GM19035 (cell line): ENCODE data around the gene ADSL.
A peak's percentile ranks its signal among the peaks of the same experiment; 100 is the strongest.

Experiments used
- ATAC-seq: cut with Tn5 transposase; IDR thresholded peaks from one replicate; pipeline ENCODE4 v1.9.1; 2021; ENCODE audit not compliant: unreplicated experiment

Gene ADSL

DNA sequence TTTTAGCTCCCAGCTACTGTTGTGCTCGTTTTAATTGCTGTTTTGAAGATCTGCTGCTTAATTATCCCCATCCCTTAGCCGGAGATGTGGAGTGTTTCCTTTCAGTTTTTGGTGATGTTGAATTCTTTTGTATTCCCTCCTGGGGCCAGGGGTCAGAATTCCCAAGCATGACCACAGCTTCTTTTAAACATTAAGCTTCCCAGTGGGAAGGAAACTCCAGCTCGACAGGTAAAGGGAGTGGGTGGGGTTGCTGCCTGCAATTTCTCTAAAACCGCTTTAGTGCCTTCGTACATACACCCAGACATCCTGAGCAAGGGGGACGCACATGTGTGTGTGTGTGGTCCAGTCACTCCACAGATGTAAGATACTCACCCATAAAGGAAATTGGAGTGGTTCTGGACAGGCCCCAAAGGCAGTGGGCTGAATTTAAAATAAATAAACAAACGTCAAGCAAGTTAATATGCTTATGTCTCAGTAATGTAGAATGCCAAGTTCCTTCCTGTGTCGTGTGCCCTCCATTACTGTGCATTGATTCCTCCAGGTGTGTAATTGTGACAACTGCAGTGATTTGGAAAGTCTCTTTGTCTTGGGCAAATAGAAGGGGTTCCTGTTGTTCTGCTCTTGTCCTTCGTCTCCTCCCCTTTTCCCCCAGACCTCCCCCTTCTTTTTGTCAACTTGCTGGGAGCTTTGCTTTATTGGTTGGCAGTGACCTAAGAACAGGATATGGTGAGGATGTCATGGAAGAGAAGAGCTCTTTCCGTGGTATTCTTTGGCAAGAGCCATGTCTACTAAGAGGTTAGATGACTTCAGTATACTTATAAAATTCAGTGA is 19.2 kb upstream of the ADSL start:
- no peak for ATAC-seq

DNA sequence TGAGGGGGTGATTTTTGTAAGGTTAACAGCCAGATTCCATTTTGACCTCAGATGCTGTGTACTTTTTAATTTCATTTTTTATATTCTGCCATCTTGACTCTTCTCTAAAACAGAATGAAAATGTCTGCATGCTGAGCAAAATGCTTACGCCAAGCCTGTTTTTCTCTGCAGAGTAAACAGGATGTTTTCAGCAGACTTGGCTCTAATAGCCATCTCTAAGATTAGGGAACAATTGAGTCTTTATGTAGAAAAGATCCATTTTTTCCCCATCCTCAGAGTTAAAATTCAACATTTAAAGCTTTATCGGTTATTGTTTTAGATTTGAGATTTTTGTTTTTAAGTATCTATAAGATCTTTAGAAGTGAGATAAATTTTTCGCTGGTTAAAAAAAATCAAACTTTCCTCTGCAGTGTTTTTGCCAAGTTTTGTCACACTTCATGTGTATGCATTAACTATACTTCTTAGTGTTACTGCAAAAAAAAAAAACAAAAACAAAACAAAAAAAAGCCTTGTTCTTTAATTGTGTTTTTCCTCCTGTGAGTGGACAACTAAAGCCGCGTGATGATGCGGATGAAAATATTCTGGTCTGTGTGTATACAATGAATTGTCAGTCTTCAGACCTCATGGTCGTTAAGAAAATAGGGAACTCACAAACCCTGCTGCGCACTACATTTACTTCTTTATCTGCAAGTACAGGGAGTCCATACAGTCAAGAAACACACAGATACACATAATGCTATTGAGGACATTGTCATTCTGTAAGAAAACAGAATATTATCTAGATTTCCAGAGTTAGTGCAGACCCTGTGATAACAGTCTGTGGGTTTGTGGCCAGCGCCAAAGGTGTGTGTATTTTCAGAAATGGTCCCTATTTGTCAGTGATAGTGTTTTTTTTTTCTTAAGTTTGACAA is 17.5 kb upstream of the ADSL start:
- no peak for ATAC-seq

DNA sequence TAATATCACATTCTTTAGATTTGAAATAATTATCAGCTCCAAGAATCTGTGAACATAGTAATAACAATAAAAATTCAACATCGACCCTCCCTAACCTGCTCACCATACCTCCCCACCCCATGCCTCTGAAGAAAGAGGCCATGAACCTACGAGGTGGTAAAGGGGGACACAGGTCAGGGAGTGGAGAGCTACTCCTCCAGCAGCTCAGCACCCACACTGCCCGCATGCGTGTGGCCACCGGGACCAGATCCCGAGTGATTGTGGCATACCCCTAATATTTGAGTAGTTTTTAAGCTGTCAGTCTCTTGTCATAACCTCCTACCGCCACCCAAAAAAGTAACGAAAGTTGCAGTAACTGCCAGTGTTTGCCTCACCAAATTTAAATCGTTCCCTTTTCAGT is 16.8 kb upstream of the ADSL start:
- ATAC-seq = no peak

DNA sequence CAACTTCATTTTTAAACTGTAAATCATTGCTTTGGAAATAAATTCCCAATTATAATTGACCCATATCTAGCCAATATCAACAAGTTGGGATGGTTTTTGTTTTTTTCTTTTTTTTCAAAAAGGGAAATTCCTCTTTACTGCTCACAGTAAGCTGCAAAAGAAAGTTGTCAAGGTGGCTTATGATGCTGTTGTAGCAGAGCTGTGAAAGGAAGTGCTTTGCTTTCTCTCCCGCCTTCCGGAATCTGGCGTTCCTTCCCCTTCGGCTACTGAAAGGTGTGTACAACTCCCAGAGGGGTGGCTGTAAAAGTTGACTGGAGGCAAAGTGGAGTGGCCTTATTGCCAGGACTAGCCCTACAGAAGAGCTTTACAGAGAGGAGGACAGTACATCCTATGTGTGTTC is 16.2 kb upstream of the ADSL start:
- ATAC-seq = no peak

DNA sequence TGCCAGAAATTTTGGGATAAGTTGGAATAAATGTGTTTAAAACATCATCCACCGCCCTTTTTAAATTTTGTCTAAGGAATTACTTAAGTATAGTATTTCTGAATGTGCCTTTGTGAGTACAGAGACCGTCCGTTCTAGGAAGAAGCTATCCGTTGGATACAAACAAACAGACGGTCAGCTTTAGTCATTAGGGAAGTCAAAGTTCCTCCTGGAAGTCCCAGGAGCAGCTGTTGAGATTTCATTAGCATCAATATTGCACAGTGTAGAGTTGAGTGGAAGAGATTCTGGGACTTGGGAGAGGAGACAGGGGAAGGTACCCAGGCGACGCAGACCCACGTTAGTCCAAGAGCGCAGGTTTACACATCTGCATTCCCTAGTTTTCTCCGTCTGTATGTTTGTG is 15.7 kb upstream of the ADSL start:
- ATAC-seq = no peak

DNA sequence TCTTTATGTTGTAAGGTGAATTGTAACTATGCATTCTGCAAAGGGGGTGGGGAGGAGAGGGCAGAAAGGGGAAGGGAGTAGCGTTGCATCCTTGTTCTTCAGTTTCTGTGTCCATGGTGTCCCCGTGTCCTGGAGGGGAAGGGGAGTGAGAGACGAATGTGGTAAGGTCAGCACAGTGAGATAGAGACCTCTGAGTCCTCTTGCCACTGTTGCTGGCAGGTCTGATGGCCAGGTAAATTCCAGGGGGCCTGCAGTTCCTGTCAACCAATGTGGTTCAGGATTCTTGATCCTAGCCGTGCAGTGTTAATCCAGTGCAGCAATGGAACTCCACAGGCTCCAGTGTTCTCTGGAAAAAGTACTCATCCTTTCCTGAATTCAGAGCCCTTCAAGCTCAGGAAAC is 14.6 kb upstream of the ADSL start:
- ATAC-seq = no peak

DNA sequence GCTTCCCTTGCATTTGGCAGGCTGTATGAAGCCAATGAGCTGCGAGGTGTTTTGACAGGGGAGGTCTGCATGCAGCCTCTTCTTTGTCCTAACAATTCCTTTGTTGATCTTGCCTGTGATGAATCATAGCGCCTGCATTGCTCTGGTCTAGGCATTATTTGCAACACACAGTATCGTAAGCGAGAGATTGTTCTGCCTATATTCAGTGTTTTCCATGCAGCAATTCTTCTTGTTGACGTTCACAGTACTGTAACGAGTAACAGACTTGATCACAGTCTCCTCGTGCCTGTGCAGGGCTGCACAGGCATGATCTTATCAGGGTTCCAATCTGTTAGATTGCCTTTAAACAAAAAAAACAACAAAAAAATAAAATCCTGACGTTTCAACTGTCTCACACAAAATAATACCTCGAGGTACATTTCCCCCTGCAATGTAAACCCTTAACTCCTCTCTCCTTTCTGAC is 13.9 kb upstream of the ADSL start:
- ATAC-seq = no peak

DNA sequence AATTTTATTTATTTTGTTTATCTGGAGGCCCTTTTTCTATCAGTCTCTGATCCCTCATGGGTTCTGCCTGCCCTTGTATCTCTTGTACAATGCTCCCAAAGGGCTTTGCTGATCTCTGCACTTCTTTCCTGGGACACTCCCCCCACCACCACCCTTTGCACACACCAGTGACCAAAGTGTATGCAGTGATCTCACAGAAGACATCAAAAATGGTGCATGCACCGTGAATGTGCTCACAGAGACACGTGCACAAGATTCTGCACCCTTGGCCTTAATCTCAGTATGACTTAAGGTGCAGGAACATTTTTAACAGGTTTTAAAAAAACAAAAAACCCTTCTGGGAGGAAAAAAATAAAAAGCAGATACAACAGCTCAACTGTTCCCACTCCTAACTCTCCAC is 12.2 kb upstream of the ADSL start:
- ATAC-seq = no peak

DNA sequence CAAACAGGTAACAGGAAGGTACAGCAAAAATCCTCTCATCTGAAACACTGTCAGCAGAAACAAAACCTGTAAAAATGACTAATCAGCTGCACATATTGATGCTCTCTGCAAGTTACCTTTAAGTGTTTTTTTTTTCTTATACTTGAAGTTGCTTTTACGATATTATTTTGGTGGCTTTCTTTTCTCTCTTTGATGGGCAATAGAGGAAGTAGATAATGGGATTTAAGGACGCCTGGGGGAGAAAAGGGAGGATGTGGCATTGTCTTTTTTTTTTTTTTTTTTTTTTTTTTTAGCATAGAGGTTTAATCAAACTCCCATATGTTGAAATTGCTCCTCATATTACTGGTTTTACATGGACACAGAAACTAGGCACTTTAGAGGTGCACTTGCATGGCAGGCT is 11.4 kb upstream of the ADSL start:
- no peak for ATAC-seq

DNA sequence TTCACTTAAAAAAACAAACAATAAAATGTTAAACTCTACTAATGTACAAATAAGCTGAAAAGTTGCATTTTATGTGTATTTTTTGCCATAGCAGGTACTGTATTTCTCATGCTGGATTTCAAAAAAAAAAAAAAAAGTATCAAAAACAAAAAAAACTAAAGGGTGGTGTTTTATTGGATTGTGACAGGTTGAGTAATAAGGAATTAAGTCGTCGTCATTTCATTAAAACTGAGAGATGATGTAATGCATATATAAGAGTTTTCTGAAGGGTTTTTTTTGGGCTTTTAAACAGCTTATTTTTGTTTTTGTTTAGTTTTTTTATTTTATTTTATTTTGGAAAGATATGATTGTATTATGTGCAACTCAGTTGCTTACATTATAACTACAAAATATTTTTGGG is 10.9 kb upstream of the ADSL start:
- ATAC-seq = no peak

DNA sequence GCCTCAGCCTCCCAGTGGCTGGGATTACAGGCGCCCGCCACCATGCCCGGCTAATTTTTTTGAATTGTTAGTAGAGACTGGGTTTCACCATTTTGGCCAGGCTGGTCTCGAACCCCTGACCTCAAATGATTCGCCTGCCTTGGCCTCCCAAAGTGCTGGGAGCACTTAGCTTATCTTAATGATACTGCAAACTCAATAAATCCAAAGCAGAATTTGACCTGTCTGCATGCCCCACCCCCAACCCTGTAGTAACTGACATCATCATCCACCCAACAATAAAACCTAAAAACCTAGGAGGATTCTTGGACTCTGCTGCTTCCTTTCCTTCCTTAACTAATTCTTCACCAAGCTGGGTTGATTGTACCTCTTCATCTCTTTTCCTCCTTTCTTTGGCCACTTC is 6.3 kb upstream of the ADSL start:
- ATAC-seq = no peak

DNA sequence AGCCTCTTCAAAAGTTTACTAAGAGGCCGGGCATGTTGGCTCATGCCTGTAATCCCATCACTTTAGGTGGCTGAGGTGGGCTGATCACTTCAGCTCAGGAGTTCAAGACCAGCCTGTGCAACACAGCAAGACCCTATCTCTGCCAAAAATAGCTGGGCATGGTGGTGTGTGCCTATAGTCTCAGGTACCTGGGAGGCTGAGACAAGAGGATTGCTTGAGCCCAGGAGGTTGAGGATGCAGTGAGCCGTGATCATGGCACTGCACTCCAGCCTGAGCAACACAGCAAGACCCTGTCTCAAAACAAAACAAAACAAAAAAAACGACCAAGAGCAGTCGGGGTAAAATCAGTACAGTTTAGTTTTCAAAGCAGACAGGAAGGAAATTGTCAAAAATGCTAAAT is 4.7 kb upstream of the ADSL start:
- no peak for ATAC-seq

DNA sequence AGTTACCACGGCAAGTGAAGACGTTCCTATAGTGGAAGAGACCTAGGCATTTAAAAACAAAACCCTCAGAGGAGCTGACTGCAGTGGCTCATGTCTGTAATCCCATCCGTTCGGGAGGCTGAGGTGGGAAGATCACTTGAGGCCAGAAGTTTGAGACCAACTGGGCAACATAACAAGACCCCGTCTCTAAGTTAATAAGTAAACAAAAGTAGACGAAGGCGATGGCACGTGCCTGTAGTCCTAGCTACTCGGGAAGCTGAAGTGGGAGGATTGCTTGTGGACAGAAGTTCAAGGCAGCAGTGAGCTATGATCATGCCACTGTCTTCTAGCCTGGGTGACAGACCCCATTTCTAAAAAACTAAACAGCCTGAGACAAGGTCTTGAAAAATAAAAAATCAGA is 3.8 kb upstream of the ADSL start:
- no peak for ATAC-seq

DNA sequence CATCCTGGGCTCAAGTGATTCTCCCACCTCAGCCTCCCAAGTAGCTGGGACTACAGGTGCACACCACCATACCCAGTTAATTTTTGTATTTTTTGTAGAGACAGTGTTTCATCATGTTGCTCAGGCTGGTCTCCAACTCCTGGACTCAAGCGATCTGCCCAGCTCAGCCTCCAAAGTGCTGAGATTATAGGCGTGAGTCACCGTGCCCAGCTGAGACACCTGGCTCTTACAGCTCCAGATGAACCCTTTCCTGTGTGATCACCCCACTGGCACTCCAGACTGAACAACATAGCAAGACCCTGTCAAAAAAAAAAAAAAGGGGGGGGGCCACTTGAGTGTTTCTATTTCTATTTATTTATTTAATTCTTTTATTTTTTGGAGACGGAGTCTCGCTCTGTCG is 1.0 kb upstream of the ADSL start:
- ATAC-seq = no peak

DNA sequence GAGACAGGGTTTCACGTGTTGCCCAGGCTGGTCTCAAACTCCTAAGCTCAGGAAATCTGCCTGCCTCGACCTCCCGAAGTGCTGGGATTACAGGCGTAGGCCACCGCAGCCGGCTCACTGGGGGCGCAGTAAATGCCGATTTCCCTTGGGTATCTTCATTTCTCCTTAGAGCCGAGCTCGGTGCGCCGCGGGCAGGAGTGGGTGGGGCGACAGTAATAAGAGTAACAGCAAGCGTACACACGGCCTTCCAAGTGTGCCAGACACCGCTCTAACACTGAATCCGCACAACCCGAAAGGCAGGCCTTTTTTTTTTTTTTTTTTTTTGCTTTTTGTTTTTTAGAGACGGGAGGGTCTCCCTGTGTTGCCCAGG is 500 bp upstream of the ADSL start:
- ATAC-seq = peak; percentile 32

DNA sequence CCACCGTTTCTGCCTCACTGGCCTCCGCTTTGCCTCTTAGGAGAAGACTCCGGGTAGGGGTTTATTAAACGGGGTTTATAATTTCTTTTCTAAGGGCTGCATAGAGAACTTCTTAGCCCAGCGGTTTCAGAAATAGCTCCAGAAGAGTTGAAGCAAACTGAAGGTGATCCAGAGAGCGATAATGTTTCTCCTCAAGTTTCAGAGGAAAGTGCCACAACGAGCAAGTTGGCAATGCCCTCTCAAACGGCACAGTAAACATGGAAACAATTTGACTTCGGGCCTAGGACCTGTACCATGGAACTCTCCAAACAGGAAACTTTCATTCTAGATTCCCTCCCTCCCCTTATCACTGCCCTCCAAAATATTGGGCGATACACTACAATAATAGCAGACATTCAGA is 1.0 kb downstream of the ADSL start:
- ATAC-seq = no peak

DNA sequence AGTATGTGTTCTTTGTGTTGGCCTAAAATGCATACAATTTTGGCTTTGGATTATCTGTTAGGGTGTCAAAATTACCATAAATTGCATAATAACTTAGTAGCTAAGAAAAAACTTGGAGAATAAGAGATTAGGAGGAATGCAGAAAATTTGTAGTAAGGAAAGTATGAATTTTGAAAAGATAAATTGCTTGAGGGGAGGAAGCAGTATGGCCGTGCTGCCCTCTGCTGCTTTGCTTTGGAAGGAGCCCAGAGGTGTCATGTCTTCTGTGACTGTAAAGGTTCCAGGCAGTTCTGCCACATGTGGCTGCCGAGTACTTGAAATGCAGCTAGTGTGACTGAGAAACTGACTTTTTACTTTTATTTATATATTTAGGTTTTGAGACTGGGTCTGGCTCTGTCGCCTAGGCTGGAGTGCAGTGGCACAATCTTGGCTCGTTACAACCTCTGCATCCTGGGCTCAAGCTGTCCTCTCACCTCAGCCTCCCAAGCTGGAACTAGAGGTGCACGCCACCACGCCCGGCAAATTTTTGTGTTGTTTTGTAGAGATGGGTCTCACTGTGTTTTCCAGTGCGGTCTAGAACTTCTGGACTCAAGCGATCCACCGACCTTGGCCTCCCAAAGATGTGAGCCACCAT is 1.8 kb downstream of the ADSL start:
- ATAC-seq = no peak

DNA sequence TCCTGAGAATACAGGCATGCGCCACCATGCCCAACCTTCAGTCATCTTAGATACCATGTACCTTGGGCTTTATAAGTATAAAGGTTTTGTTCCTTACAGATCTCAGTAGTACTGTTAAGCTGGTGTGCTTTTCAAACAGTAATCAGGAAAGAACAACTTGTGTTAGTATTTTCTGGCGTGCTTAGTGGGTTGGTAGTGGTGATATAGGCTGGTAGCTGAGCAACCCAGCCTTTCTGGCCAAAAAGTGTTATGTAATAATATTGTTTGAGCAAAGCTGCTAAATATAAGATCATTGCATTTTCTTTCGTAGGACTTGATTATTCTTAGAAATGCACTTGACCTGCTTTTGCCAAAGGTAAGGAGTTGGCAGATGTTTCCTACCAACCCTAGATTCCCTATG is 6.5 kb downstream of the ADSL start:
- ATAC-seq = no peak

DNA sequence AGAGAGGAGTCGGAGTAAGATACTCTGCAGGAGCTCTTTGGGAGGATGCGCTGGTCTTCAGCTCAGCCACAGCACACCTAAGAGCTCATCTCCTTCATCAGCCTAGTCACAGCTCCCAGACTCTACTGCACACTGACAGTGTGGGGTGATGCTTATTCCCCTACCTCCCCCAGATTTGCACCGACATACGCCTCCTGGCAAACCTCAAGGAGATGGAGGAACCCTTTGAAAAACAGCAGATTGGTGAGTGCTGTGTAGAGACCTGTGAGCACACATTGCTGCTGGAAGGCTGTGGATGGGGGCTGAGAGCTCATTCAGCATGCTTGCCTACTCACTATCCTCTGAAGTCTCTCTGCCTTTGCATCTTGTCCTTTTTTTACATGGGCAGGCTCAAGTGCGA is 14.8 kb downstream of the ADSL start:
- ATAC-seq = no peak

DNA sequence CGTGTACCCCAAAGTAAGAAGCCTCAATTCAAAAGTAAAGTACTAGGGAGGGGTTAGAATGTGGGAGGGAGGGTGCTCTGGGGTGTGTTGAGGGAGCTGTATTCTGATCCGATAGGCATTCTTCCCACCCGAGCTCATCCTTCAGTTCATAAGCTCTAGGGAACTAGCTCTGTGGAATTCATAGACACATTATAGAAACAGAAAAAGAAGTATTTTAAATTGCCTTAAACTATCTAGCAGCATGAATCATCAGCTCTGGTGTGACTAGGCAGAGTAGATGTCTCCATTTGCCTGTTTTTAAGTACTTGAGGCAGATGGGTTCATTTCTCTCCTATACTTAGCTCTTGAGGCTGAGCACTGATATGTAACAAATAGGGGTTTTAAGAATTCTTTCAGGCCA is 16.8 kb downstream of the ADSL start:
- no peak for ATAC-seq

DNA sequence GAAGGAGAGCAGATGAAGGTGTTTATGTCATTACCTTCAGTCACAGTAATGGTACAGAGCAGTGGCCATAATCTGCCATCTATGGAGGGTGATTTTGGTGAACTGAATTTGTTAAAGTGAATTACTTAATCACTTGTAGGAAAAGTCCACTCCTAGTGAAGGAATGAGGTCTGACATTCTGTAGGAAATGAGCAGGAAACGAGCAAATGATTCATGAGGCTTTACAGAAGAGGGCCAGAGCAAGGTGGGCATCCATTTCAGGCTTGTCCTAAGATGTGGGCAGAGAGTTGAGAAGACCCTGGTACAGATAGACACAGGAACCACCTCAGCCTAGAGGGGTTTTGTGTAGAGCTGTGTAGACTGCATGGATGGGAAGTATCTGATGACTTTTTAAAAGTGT is 18.1 kb downstream of the ADSL start:
- no peak for ATAC-seq

DNA sequence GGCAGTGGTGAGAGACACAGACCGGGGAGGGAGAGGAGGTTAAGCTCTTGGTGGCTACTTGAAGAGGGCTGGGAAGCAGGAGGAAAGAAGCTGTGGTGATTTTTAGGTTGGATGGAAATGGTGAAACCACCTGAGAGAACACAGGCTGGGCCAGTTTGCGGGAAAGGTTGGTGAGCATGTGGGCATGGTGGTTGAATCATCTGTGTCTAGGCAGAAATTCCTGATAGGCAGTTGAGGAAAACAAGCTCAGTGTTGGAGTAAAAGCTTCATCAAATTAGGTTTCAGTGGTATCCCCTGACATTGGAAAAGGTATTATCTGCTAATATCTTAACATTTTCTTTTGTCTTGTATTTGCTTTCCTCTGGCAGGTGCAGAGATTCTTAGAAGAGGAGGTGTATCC is 19.8 kb downstream of the ADSL start:
- no peak for ATAC-seq
